ENCODE measurements around the gene LEP.

DNA sequence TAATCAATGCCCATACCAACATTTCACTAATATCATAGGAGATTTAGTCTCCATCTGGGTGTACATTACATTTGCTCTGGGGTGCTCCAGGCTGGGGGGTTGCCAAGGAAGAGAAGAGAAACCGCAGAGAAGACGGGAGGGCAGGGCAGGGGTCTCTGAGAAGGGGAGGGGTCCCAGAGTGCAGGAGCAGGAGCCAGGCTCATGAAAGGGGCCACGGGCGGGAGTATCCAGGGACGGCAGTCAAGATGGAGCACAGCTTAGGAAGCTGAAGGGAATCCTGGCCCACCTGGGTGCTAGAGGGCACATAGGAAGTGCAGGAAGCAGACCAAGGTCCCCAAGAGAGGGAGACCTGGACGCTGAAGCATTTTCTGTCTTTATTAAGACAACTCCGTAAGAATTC lies 2.2 kb downstream of the LEP start:
- TF ChIP-seq, protein P1, sequence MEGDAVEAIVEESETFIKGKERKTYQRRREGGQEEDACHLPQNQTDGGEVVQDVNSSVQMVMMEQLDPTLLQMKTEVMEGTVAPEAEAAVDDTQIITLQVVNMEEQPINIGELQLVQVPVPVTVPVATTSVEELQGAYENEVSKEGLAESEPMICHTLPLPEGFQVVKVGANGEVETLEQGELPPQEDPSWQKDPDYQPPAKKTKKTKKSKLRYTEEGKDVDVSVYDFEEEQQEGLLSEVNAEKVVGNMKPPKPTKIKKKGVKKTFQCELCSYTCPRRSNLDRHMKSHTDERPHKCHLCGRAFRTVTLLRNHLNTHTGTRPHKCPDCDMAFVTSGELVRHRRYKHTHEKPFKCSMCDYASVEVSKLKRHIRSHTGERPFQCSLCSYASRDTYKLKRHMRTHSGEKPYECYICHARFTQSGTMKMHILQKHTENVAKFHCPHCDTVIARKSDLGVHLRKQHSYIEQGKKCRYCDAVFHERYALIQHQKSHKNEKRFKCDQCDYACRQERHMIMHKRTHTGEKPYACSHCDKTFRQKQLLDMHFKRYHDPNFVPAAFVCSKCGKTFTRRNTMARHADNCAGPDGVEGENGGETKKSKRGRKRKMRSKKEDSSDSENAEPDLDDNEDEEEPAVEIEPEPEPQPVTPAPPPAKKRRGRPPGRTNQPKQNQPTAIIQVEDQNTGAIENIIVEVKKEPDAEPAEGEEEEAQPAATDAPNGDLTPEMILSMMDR (IDR thresholded peaks at IDR 0.05; ENCODE audit: low read depth, low read length, poor library complexity, severe bottlenecking): no peak
- no peak for TF ChIP-seq EZH2phosphoT487 (IDR thresholded peaks at IDR 0.05; ENCODE audit: borderline replicate concordance, low read length)

All from DOHH2 (cell line).